Activated B cell treated with CpG ODN at 0.5 μM for 24 hours (primary cell): Measurements from ENCODE around the gene CNGB1. TPM values are rescaled to one million over a fixed set of nuclear protein-coding genes. Genes with fewer than 3 reads are reported as not detected.
A peak's percentile ranks its signal among the peaks of the same experiment; 100 is the strongest.

Experiments used
- ATAC-seq: fragments of 200-7000 bp; cut with Tn5 transposase; one replicate; pipeline ENCODE4 v1.10.0; 2021; ENCODE audit warnings: low read depth, mild to moderate bottlenecking, moderate library complexity
- CTCF ChIA-PET: fragments of 350-600 bp; sonication (Branson Sonifier 250); formaldehyde crosslinking; loops from one replicate; lab custom pipeline; 2021; ENCODE audit warnings: antibody characterized with exemption; lab: Charles Lee
- POLR2A ChIA-PET: fragments of 350-600 bp; sonication (Branson Sonifier 250); formaldehyde crosslinking; loops from one replicate; lab custom pipeline; 2021; ENCODE audit warnings: antibody characterized with exemption; lab: Charles Lee
- DNase-seq: peaks from one replicate; pipeline ENCODE4 v3.0.0; 2022
- H3K27ac Mint-ChIP-seq: one replicate; pipeline ENCODE4 v1.8.0; 2020; ENCODE audit warnings: mixed read lengths
- H3K27me3 Mint-ChIP-seq: one replicate; pipeline ENCODE4 v1.8.0; 2021; ENCODE audit warnings: mixed read lengths
- H3K36me3 Mint-ChIP-seq: one replicate; pipeline ENCODE4 v1.8.0; 2021; ENCODE audit warnings: low read depth, mixed read lengths
- H3K4me1 Mint-ChIP-seq: one replicate; pipeline ENCODE4 v1.8.0; 2021; ENCODE audit warnings: mixed read lengths
- H3K4me3 Mint-ChIP-seq: one replicate; pipeline ENCODE4 v1.8.0; 2020; ENCODE audit warnings: mild to moderate bottlenecking, mixed read lengths
- H3K9me3 Mint-ChIP-seq: one replicate; pipeline ENCODE4 v1.8.0; 2020; ENCODE audit warnings: mixed read lengths
- intact Hi-C: fragments of 100-400 bp; cut with micrococcal nuclease; formaldehyde crosslinking; loops from one replicate; pipeline ENCODE4 v1.15.1; 2024
- total RNA-seq: library from RNA; stranded (reverse); gene quantifications from 2 replicates; pipeline ENCODE4 v1.2.3, GENCODE V29; 2022
- TF ChIP-seq, protein P1 (sequence below): fragments of 200-600 bp; IDR thresholded peaks from one replicate; pipeline ENCODE4 v1.8.0; 2022; ENCODE audit warnings: antibody characterized with exemption, mild to moderate bottlenecking

Gene CNGB1
- total RNA-seq, 1 donor from 2014 or later = not detected

DNA sequence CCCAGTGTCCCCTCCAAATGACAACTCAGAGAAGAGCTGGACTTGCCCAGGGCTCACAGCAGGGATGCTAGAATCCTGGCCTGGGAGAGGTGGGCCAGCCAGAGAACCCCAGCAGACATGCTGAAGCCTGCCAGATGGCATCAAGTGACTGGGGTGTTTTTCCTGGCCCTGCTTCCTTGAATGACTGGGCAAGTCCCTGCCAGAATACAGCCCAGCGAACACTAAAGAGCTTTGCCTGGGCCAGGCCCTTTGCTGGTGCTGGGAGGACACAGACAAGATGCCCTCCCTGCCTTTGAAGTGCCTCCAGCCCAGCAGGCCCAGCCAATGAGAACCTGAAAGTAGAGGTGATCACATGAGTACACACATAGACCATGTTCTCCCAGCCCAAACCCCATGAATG lies 18.0 kb upstream of the CNGB1 start:
- peaks cover 14% of the 10 kb centered on the region for H3K4me1 Mint-ChIP-seq
- CTCF ChIA-PET = no interaction called here
- H3K9me3 Mint-ChIP-seq = no peaks in the 10 kb centered on the region
- H3K4me3 Mint-ChIP-seq = no peak overlapping the region
- POLR2A ChIA-PET = no interaction called here
- no peaks in the 10 kb centered on the region for H3K36me3 Mint-ChIP-seq
- no peak for DNase-seq
- TF ChIP-seq, protein P1, sequence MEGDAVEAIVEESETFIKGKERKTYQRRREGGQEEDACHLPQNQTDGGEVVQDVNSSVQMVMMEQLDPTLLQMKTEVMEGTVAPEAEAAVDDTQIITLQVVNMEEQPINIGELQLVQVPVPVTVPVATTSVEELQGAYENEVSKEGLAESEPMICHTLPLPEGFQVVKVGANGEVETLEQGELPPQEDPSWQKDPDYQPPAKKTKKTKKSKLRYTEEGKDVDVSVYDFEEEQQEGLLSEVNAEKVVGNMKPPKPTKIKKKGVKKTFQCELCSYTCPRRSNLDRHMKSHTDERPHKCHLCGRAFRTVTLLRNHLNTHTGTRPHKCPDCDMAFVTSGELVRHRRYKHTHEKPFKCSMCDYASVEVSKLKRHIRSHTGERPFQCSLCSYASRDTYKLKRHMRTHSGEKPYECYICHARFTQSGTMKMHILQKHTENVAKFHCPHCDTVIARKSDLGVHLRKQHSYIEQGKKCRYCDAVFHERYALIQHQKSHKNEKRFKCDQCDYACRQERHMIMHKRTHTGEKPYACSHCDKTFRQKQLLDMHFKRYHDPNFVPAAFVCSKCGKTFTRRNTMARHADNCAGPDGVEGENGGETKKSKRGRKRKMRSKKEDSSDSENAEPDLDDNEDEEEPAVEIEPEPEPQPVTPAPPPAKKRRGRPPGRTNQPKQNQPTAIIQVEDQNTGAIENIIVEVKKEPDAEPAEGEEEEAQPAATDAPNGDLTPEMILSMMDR = no peak
- intact Hi-C loops = no loop called here
- ATAC-seq = no peak
- no peaks in the 10 kb centered on the region for H3K27me3 Mint-ChIP-seq
- no peak overlapping the region for H3K27ac Mint-ChIP-seq

DNA sequence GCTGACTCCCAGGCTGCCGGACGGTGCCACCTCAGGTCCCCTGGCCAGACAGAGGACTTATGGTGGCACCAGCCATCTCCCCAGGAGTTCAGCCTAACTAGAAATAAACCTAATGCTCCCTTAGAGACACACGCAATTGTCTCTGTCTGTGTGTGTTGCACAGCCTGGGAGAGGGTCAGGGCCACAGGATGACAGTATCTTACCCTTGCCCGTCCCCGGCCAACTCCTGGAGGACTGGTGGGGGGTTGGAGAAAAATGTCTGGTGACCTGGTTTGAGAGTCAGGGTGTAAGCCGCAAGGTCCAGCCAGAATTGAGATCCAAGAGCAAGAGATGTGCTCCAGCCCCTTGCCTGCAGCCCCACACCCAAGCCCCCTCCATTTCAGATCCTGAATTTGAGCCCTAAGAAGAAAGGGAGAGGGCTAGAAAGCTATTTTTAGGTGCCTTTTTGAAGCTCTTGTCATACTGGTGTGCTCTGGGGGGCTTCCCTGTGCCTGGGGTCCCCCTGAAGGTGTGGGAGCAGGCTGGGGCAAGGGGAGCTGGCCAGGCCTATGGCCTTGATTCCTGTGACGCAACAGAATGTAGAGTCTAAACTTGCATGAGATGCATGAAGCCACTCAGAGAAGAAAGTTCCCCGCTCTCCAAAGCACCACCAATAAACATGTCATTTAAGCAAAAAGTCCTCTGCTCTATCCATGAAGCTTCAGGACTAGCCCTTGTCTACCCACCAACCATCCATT lies 16.7 kb upstream of the CNGB1 start:
- DNase-seq (no peak), ATAC-seq (no peak)
- no peaks in the 10 kb centered on the region for H3K27me3 Mint-ChIP-seq
- intact Hi-C loops = no loop called here
- H3K36me3 Mint-ChIP-seq = no peaks in the 10 kb centered on the region
- no peaks in the 10 kb centered on the region for H3K9me3 Mint-ChIP-seq
- ChIA-PET CTCF (no interaction called here), POLR2A (no interaction called here)
- TF ChIP-seq, protein P1 = no peak
- H3K4me1 Mint-ChIP-seq = peaks cover 14% of the 10 kb centered on the region
- H3K27ac Mint-ChIP-seq = no peak overlapping the region
- H3K4me3 Mint-ChIP-seq = no peak overlapping the region

DNA sequence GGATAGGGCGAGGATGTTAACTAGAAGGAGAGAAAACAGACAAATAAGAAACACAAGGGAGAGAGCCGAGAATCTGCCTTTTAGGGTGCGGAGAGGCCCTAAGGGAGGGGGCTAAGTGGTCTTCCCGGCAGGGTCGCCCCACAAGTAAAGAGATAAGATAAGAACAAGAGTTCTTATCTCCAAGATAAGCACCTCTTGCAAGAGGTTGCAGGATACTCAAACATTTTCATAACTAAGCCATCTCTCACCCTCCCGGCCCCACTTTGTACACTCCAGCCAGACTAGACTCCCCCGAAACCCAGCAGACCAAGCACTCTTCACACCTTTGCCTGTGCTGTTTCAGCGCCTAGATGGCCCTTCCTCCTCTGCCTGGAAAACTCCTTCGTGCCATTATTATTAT lies 15.3 kb upstream of the CNGB1 start:
- Mint-ChIP-seq H3K36me3 (no peaks in the 10 kb centered on the region), H3K27me3 (peaks cover 4% of the 10 kb centered on the region), H3K4me3 (peak overlapping the region; percentile 91), H3K4me1 (peaks cover 14% of the 10 kb centered on the region), H3K9me3 (no peaks in the 10 kb centered on the region), H3K27ac (no peak overlapping the region)
- DNase-seq (no peak), ATAC-seq (no peak)
- TF ChIP-seq, protein P1 = no peak
- ChIA-PET POLR2A (no interaction called here), CTCF (no interaction called here)
- intact Hi-C loops = no loop called here

DNA sequence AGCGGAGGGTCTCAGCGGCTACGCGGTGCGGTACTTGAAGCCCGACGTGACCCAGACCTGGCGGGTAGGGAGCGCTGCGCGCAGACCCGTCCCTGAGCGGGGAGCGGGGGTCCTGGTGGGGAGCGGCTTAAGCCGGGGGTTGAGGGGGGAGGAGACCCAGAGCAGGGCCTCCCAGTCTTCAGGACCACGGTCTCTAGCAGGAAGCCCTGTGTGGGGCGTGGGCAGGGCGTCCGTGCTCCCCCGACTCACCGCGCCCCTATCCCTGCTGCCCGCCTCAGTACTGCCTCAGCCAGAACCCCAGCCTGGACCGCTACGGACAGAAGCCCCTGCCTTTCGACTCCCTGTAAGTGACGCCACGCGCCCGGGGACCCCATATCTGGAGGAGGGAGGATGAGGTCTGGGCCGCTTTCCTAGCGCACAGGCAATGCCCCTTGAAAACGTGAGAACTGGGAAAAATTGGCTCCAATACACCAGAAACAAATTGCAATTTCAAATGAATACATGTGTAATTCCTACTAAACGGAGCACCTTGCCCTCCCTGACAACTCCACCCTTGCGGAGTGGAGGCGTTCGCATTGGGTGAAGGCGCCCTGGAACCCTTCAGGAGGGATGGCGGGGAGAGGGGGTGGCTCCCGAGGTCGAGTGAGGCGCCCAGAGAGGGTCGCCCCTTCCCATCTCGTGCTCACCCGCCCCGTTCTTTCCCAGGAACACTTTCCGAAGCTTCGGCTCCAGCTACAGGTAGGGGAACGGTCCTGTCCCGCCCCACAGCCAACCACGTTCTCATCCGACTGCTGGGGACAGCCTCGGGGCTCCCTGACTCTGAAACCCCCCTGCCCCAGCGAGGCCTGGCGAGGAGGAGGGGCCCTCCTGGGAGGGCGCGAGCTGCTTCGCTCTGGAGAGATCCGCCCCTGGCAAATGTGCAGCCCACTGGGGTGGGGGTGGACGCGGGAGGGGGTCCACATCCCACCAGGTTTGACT lies 14.6 kb upstream of the CNGB1 start:
- TF ChIP-seq, protein P1 = no peak
- CTCF ChIA-PET = no interaction called here
- no peak overlapping the region for H3K27ac Mint-ChIP-seq

More for the DNA sequence above, 14.6 kb upstream of the CNGB1 start:
- no peaks in the 10 kb centered on the region for H3K36me3 Mint-ChIP-seq
- peak overlapping the region; percentile 91 for H3K4me3 Mint-ChIP-seq
- DNase-seq (no peak), ATAC-seq (peak; percentile 50)
- peaks cover 14% of the 10 kb centered on the region for H3K4me1 Mint-ChIP-seq
- POLR2A ChIA-PET = interaction anchor here (1.0 to 1.2 kb wide), 2 partner anchors 15 to 144 kb away, joined by 5 to 12 read pairs; partner anchors contain the start of genes CFAP20, USB1 and ZNF319
- intact Hi-C loops = loop anchor here (1.0 kb wide), 3 partner anchors 10 to 144 kb away; partner anchors contain the start of genes CFAP20 and ZNF319
- H3K9me3 Mint-ChIP-seq = no peaks in the 10 kb centered on the region
- H3K27me3 Mint-ChIP-seq = peaks cover 4% of the 10 kb centered on the region
